ENCODE results near the gene KYNU. TPM values are rescaled to one million over a fixed set of nuclear protein-coding genes. Genes with fewer than 3 reads are reported as not detected.

KYNU gene
- total RNA-seq, 1 donor from 2014 or later: not detected

GRCh38 chr2:142914507-142915313 is 37.2 kb downstream of the KYNU start:
- no peak for DNase-seq
- no peaks in the 10 kb centered on the region for H3K36me3 Mint-ChIP-seq (ENCODE audit: low read depth)
- no peaks in the 10 kb centered on the region for H3K9me3 Mint-ChIP-seq
- H3K27me3 Mint-ChIP-seq: peaks cover 9% of the 10 kb centered on the region
- no peaks in the 10 kb centered on the region for H3K4me1 Mint-ChIP-seq
- H3K27ac Mint-ChIP-seq: no peak overlapping the region
- intact Hi-C loops (cut with micrococcal nuclease): no loop called here
- H3K4me3 Mint-ChIP-seq: no peak overlapping the region

- peaks cover 6% of the 10 kb centered on the region for H3K27me3 Mint-ChIP-seq
- intact Hi-C loops (cut with micrococcal nuclease): no loop called here
- H3K36me3 Mint-ChIP-seq (ENCODE audit: low read depth): no peaks in the 10 kb centered on the region
- no peak overlapping the region for H3K27ac Mint-ChIP-seq
- no peaks in the 10 kb centered on the region for H3K4me1 Mint-ChIP-seq
- no peak for DNase-seq
- no peaks in the 10 kb centered on the region for H3K9me3 Mint-ChIP-seq
- no peak overlapping the region for H3K4me3 Mint-ChIP-seq
Measured at GRCh38 chr2:142915502-142915901, 38.0 kb downstream of the KYNU start.

GRCh38 chr2:142918624-142919023 is 41.2 kb downstream of the KYNU start:
- DNase-seq: no peak
- no peaks in the 10 kb centered on the region for H3K4me1 Mint-ChIP-seq
- intact Hi-C loops (cut with micrococcal nuclease): no loop called here

GRCh38 chr2:142920571-142920970 is 43.1 kb downstream of the KYNU start:
- Mint-ChIP-seq H3K36me3 (ENCODE audit: low read depth) (no peaks in the 10 kb centered on the region), H3K27me3 (peaks cover 5% of the 10 kb centered on the region), H3K4me3 (no peak overlapping the region), H3K9me3 (no peaks in the 10 kb centered on the region), H3K4me1 (no peaks in the 10 kb centered on the region), H3K27ac (no peak overlapping the region)
- intact Hi-C loops (cut with micrococcal nuclease): no loop called here
- no peak for DNase-seq

More at GRCh38 chr2:142918624-142919023, 41.2 kb downstream of the KYNU start:
- Mint-ChIP-seq H3K9me3 (no peaks in the 10 kb centered on the region), H3K36me3 (ENCODE audit: low read depth) (no peaks in the 10 kb centered on the region), H3K4me3 (no peak overlapping the region), H3K27me3 (peaks cover 5% of the 10 kb centered on the region), H3K27ac (no peak overlapping the region)

- intact Hi-C loops (cut with micrococcal nuclease): no loop called here
- Mint-ChIP-seq H3K4me3 (no peak overlapping the region), H3K9me3 (no peaks in the 10 kb centered on the region), H3K36me3 (ENCODE audit: low read depth) (no peaks in the 10 kb centered on the region), H3K27me3 (no peaks in the 10 kb centered on the region), H3K27ac (no peak overlapping the region), H3K4me1 (no peaks in the 10 kb centered on the region)
- no peak for DNase-seq
Measured at GRCh38 chr2:142926445-142926844, 49.0 kb downstream of the KYNU start.

- Mint-ChIP-seq H3K27ac (no peak overlapping the region), H3K4me3 (no peak overlapping the region), H3K9me3 (no peaks in the 10 kb centered on the region), H3K36me3 (ENCODE audit: low read depth) (no peaks in the 10 kb centered on the region), H3K4me1 (no peaks in the 10 kb centered on the region), H3K27me3 (no peaks in the 10 kb centered on the region)
- intact Hi-C loops (cut with micrococcal nuclease): no loop called here
- DNase-seq: no peak
Measured at GRCh38 chr2:142930835-142931398, 53.5 kb downstream of the KYNU start.

GRCh38 chr2:142933916-142934315 is 56.5 kb downstream of the KYNU start:
- DNase-seq: no peak
- Mint-ChIP-seq H3K27ac (no peak overlapping the region), H3K9me3 (no peaks in the 10 kb centered on the region), H3K4me1 (no peaks in the 10 kb centered on the region), H3K27me3 (peaks cover 2% of the 10 kb centered on the region), H3K4me3 (no peak overlapping the region), H3K36me3 (ENCODE audit: low read depth) (no peaks in the 10 kb centered on the region)
- intact Hi-C loops (cut with micrococcal nuclease): no loop called here

GRCh38 chr2:142935563-142936089 is 58.2 kb downstream of the KYNU start:
- DNase-seq: no peak
- Mint-ChIP-seq H3K4me1 (no peaks in the 10 kb centered on the region), H3K4me3 (no peak overlapping the region), H3K9me3 (no peaks in the 10 kb centered on the region), H3K27ac (no peak overlapping the region), H3K27me3 (peaks cover 2% of the 10 kb centered on the region), H3K36me3 (ENCODE audit: low read depth) (no peaks in the 10 kb centered on the region)
- intact Hi-C loops (cut with micrococcal nuclease): no loop called here

GRCh38 chr2:142936629-142937028 is 59.2 kb downstream of the KYNU start:
- no peak for DNase-seq
- Mint-ChIP-seq H3K4me3 (no peak overlapping the region), H3K27me3 (peaks cover 2% of the 10 kb centered on the region), H3K4me1 (no peaks in the 10 kb centered on the region), H3K36me3 (ENCODE audit: low read depth) (no peaks in the 10 kb centered on the region), H3K27ac (no peak overlapping the region), H3K9me3 (no peaks in the 10 kb centered on the region)
- intact Hi-C loops (cut with micrococcal nuclease): no loop called here

- H3K36me3 Mint-ChIP-seq (ENCODE audit: low read depth): no peaks in the 10 kb centered on the region
- H3K4me3 Mint-ChIP-seq: no peak overlapping the region
- no peak for DNase-seq
- H3K27me3 Mint-ChIP-seq: peaks cover 3% of the 10 kb centered on the region
- no peak overlapping the region for H3K27ac Mint-ChIP-seq
- H3K4me1 Mint-ChIP-seq: no peaks in the 10 kb centered on the region
- H3K9me3 Mint-ChIP-seq: no peaks in the 10 kb centered on the region
- intact Hi-C loops (cut with micrococcal nuclease): no loop called here
Measured at GRCh38 chr2:142937347-142937746, 59.9 kb downstream of the KYNU start.

GRCh38 chr2:142938240-142938639 is 60.8 kb downstream of the KYNU start:
- Mint-ChIP-seq H3K27me3 (peaks cover 6% of the 10 kb centered on the region), H3K4me1 (no peaks in the 10 kb centered on the region), H3K9me3 (no peaks in the 10 kb centered on the region), H3K4me3 (no peak overlapping the region), H3K36me3 (ENCODE audit: low read depth) (no peaks in the 10 kb centered on the region), H3K27ac (no peak overlapping the region)
- no peak for DNase-seq
- intact Hi-C loops (cut with micrococcal nuclease): no loop called here

GRCh38 chr2:142940606-142941223 is 63.3 kb downstream of the KYNU start:
- Mint-ChIP-seq H3K27ac (no peak overlapping the region), H3K27me3 (peaks cover 10% of the 10 kb centered on the region), H3K4me3 (no peak overlapping the region), H3K9me3 (no peaks in the 10 kb centered on the region), H3K4me1 (no peaks in the 10 kb centered on the region), H3K36me3 (ENCODE audit: low read depth) (no peaks in the 10 kb centered on the region)
- intact Hi-C loops (cut with micrococcal nuclease): no loop called here
- no peak for DNase-seq

- Mint-ChIP-seq H3K9me3 (no peaks in the 10 kb centered on the region), H3K4me3 (no peak overlapping the region), H3K4me1 (no peaks in the 10 kb centered on the region), H3K27ac (no peak overlapping the region), H3K36me3 (ENCODE audit: low read depth) (no peaks in the 10 kb centered on the region), H3K27me3 (peaks cover 10% of the 10 kb centered on the region)
- intact Hi-C loops (cut with micrococcal nuclease): no loop called here
- DNase-seq: no peak
Measured at GRCh38 chr2:142942690-142943089, 65.2 kb downstream of the KYNU start.

GRCh38 chr2:142944264-142944663 is 66.8 kb downstream of the KYNU start:
- DNase-seq: no peak
- intact Hi-C loops (cut with micrococcal nuclease): no loop called here
- Mint-ChIP-seq H3K9me3 (no peaks in the 10 kb centered on the region), H3K27me3 (peaks cover 8% of the 10 kb centered on the region), H3K4me1 (no peaks in the 10 kb centered on the region), H3K27ac (no peak overlapping the region), H3K36me3 (ENCODE audit: low read depth) (no peaks in the 10 kb centered on the region), H3K4me3 (no peak overlapping the region)

All from activated CD4-positive, alpha-beta T cell treated with anti-CD3 and anti-CD28 coated beads, Interleukin-2, amount 10 ng/mL, durations not matched to agents 24 days and 14 days (primary cell).